SU-DHL-6 (cell line): ENCODE measurements around the gene P2RX2.

Experiments used
- H2AFZ ChIP-seq: fragments of 200-600 bp; sonication (generic); 2 replicates; pipeline ENCODE4 v1.6.1; 2014; ENCODE audit warnings: low read depth, mild to moderate bottlenecking, moderate library complexity, mixed read lengths, antibody characterized with exemption, low read length; ENCODE audit not compliant: severe bottlenecking
- H3F3A ChIP-seq: fragments of 200-600 bp; shearing (Covaris generic); 2 replicates; pipeline ENCODE4 v1.6.0; 2016; ENCODE audit warnings: antibody characterized with exemption, mild to moderate bottlenecking; ENCODE audit not compliant: insufficient read depth
- H3K27ac ChIP-seq: fragments of 200-600 bp; sonication (generic); 2 replicates; pipeline ENCODE4 v1.5.1; 2016; ENCODE audit warnings: low read depth, mild to moderate bottlenecking, low read length, moderate library complexity, mixed read lengths
- H3K27me3 ChIP-seq: fragments of 200-600 bp; sonication (generic), shearing (Covaris generic); 2 replicates; pipeline ENCODE4 v1.6.0; 2014; ENCODE audit warnings: mild to moderate bottlenecking, low read length
- H3K36me3 ChIP-seq: fragments of 200-600 bp; sonication (generic); 2 replicates; pipeline ENCODE4 v1.6.1; 2014; ENCODE audit warnings: mild to moderate bottlenecking, low read length, mixed read lengths
- H3K4me2 ChIP-seq: fragments of 300-600, 200-600 bp; shearing (Covaris generic), sonication (generic); 2 replicates; pipeline ENCODE4 v1.6.0; 2014; ENCODE audit warnings: low read length, low read depth, mild to moderate bottlenecking; ENCODE audit not compliant: poor library complexity, severe bottlenecking
- H3K4me3 ChIP-seq: fragments of 200-600 bp; sonication (generic); 2 replicates; pipeline ENCODE4 v1.5.1; 2014; ENCODE audit warnings: antibody characterized with exemption, low read length, mild to moderate bottlenecking, mixed read lengths; ENCODE audit not compliant: insufficient read depth, poor library complexity, severe bottlenecking
- H3K79me2 ChIP-seq: fragments of 200-600 bp; sonication (generic); 2 replicates; pipeline ENCODE4 v1.6.1; 2014; ENCODE audit warnings: mild to moderate bottlenecking, low read length, moderate library complexity; ENCODE audit not compliant: insufficient read depth
- H3K9ac ChIP-seq: fragments of 200-600 bp; sonication (generic); 2 replicates; pipeline ENCODE4 v1.7.0; 2014; ENCODE audit warnings: mild to moderate bottlenecking, low read length
- H3K9me2 ChIP-seq: fragments of 200-600 bp; sonication (generic); replicated peaks from 2 replicates; pipeline ENCODE4 v1.6.1; 2014; ENCODE audit warnings: low read length; ENCODE audit not compliant: insufficient read depth
- H3K9me3 ChIP-seq: fragments of 200-600 bp; sonication (generic); 2 replicates; pipeline ENCODE4 v1.6.1; 2014; ENCODE audit warnings: low read length, mixed read lengths; ENCODE audit not compliant: insufficient read depth
- H4K20me1 ChIP-seq: fragments of 200-600 bp; sonication (generic); 2 replicates; pipeline ENCODE4 v1.6.1; 2014; ENCODE audit warnings: low read depth, mild to moderate bottlenecking, antibody characterized with exemption, low read length, moderate library complexity, mixed read lengths
- CTCF ChIP-seq: fragments of 200-600 bp; sonication (generic); IDR thresholded peaks from one replicate; pipeline ENCODE4 v1.5.1; 2017; ENCODE audit warnings: antibody characterized with exemption, mild to moderate bottlenecking, low read length, moderate library complexity; ENCODE audit not compliant: insufficient read depth, poor library complexity, severe bottlenecking
- EZH2phosphoT487 ChIP-seq: fragments of 200-600 bp; sonication (generic), shearing (Covaris generic); conservative IDR thresholded peaks from 2 replicates; pipeline ENCODE4 v1.6.1; 2018; ENCODE audit warnings: mild to moderate bottlenecking, antibody characterized with exemption, low read length, moderate library complexity, mixed read lengths

P2RX2 gene

GRCh38 chr12:132621657-132622435 lies 3.3 kb downstream of the P2RX2 start:
- H3K9me3 ChIP-seq, result no peaks in the 10 kb centered on the region
- no peak overlapping the region for H3K4me2 ChIP-seq
- no peaks in the 10 kb centered on the region for H3K79me2 ChIP-seq
- H3K4me3 ChIP-seq, result no peak overlapping the region
- no peaks in the 10 kb centered on the region for H3K9me2 ChIP-seq
- no peaks in the 10 kb centered on the region for H3K36me3 ChIP-seq
- H3F3A ChIP-seq, result peaks cover 5% of the 10 kb centered on the region; the same call in 1 of the 2 replicates
- no peak for TF ChIP-seq CTCF
- TF ChIP-seq EZH2phosphoT487, result no peak
- no peak overlapping the region for H3K27ac ChIP-seq
- H2AFZ ChIP-seq, result no peak overlapping the region
- no peaks in the 10 kb centered on the region for H4K20me1 ChIP-seq
- no peak overlapping the region for H3K9ac ChIP-seq
- H3K27me3 ChIP-seq, result no peaks in the 10 kb centered on the region

- H3K36me3 ChIP-seq, result no peaks in the 10 kb centered on the region
- H3K27ac ChIP-seq, result no peak overlapping the region
Observed at GRCh38 chr12:132622437-132623071, 4.0 kb downstream of the P2RX2 start.

DNA sequence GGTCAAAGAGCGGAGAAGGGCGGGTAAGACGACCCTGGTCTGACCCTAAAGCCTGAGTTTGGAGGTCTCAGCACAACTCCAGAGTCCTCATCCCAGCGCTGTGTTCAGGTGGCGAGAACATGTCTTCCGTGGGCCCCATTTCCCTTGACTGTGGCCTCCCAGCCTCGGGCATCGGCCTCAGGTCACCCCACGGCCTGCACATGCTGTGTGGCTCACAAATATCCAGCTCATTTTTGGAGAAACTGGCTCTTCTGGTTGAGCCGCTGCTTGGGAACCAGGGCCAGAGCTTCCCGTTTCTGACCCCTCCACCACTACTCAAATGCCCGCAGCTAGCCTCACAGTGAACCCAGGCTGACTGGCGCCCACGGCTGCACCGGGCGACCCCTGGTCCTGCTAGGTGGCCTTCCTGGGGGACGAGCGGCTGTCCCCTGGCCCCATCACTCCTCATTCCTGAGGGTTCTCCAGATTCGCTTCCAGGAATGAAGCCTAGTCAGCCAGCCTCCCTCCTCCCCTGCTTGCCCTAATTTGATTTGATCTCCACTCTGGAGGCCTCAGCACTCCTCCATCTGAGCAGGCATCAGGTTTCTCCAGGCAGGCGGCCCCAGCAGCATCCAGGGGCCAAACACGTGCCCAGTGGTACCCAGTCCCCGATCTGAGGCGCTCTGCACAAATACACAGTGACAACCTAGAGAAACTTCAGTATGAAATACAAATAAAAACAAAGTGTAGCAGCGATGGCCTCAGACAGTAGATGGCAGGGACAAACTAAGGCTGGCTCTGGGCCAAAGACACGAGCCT lies 4.7 kb downstream of the P2RX2 start:
- H2AFZ ChIP-seq, result no peak overlapping the region
- no peak overlapping the region for H3K4me2 ChIP-seq
- no peaks in the 10 kb centered on the region for H3K36me3 ChIP-seq
- no peaks in the 10 kb centered on the region for H4K20me1 ChIP-seq
- H3K4me3 ChIP-seq, result no peak overlapping the region
- H3K79me2 ChIP-seq, result no peaks in the 10 kb centered on the region
- H3K9ac ChIP-seq, result no peak overlapping the region
- no peaks in the 10 kb centered on the region for H3K27me3 ChIP-seq
- no peaks in the 10 kb centered on the region for H3F3A ChIP-seq
- no peak overlapping the region for H3K27ac ChIP-seq
- no peaks in the 10 kb centered on the region for H3K9me2 ChIP-seq
- TF ChIP-seq CTCF (no peak), EZH2phosphoT487 (no peak)
- H3K9me3 ChIP-seq, result no peaks in the 10 kb centered on the region

More at GRCh38 chr12:132622437-132623071, 4.0 kb downstream of the P2RX2 start:
- H3F3A ChIP-seq, result peaks cover 3% of the 10 kb centered on the region; the same call in 1 of the 2 replicates
- H3K9me2 ChIP-seq, result no peaks in the 10 kb centered on the region
- no peak overlapping the region for H3K4me2 ChIP-seq
- no peak for TF ChIP-seq CTCF
- TF ChIP-seq EZH2phosphoT487, result no peak
- H3K27me3 ChIP-seq, result no peaks in the 10 kb centered on the region
- H4K20me1 ChIP-seq, result no peaks in the 10 kb centered on the region
- no peak overlapping the region for H2AFZ ChIP-seq
- no peaks in the 10 kb centered on the region for H3K79me2 ChIP-seq
- no peak overlapping the region for H3K4me3 ChIP-seq
- no peaks in the 10 kb centered on the region for H3K9me3 ChIP-seq
- H3K9ac ChIP-seq, result no peak overlapping the region
